HCT116 (cell line): Measurements from ENCODE around the gene SAP130. TPM values are rescaled to one million over a fixed set of nuclear protein-coding genes. Genes with fewer than 3 reads are reported as not detected.

Source experiments
- ATAC-seq: fragments of 200-7000 bp; cut with Tn5 transposase; 2 replicates; pipeline ENCODE4 v1.9.1; 2020; ENCODE audit warnings: mild to moderate bottlenecking, moderate library complexity
- BruUV-seq: library from RNA; stranded (reverse); fragments of 400-500 nt; replicated peaks from 2 replicates; lab custom pipeline; 2021; lab: Mats Ljungman, UMichigan
- CTCF ChIA-PET: fragments of 300-600 bp; sonication (Branson Sonifier 250); formaldehyde crosslinking; loops from one replicate; lab custom pipeline; 2021; ENCODE audit warnings: antibody characterized with exemption; lab: Charles Lee
- POLR2A ChIA-PET: fragments of 300-600, 350-600 bp; sonication (Branson Sonifier 250); formaldehyde crosslinking; loops from one replicate; lab custom pipeline; 2021; ENCODE audit warnings: antibody characterized with exemption; lab: Charles Lee
- RAD21 ChIA-PET, 2 experiments: fragments of 300-600 bp; sonication (Branson Sonifier 250); formaldehyde crosslinking; loops; one replicate each; lab custom pipeline; 2023; ENCODE audit warnings: low total read pairs in 2 of 2; ENCODE audit not compliant: uncharacterized antibody in 2 of 2, unreplicated experiment in 2 of 2, low non-redundant PET in 1 of 2; lab: Charles Lee
- DNase-seq: peaks from one replicate; pipeline ENCODE4 v3.0.0-alpha.2; 2010; ENCODE audit warnings: low read depth, low spot score
- H2AFZ ChIP-seq: fragments of 200-600 bp; shearing (Covaris generic), sonication (generic); 2 replicates; pipeline ENCODE4 v1.6.1; 2017; ENCODE audit warnings: low read depth, mixed run types, mixed read lengths, antibody characterized with exemption, low read length; ENCODE audit not compliant: poor library complexity, severe bottlenecking
- H3K27ac ChIP-seq: 2 replicates; pipeline ENCODE4 v1.5.1; 2012; ENCODE audit warnings: low read depth, low read length
- H3K27me3 ChIP-seq: fragments of 200-600 bp; sonication (generic); 2 replicates; pipeline ENCODE4 v1.6.1; 2016; ENCODE audit warnings: mixed run types, low read length, mixed read lengths; ENCODE audit not compliant: insufficient read depth
- H3K36me3 ChIP-seq, 2 experiments: fragments of 200-500 bp in 1 of 2; fragments of 200-600 bp in 1 of 2; sonication (Bioruptor generic) in 1 of 2; sonication (generic) in 1 of 2; 2 replicates each; pipeline versions ENCODE4 v1.5.1 to v1.6.1; 2014 to 2016; ENCODE audit warnings: low read length in 2 of 2, inconsistent platforms in 1 of 2, mixed read lengths in 1 of 2, mixed run types in 1 of 2; ENCODE audit not compliant: insufficient read depth in 2 of 2, control insufficient read depth in 1 of 2
- H3K4me1 ChIP-seq, 2 experiments: fragments of 200-600 bp in 1 of 2; sonication (generic) in 1 of 2; 2 replicates each; pipeline versions ENCODE4 v1.5.1 to v1.6.1; 2012 to 2017; ENCODE audit warnings: low read length in 2 of 2, inconsistent platforms in 1 of 2, mild to moderate bottlenecking in 1 of 2, mixed read lengths in 1 of 2, mixed run types in 1 of 2, moderate library complexity in 1 of 2; ENCODE audit not compliant: insufficient read depth in 2 of 2, control insufficient read depth in 1 of 2
- H3K4me2 ChIP-seq: fragments of 200-600 bp; sonication (generic); 2 replicates; pipeline ENCODE4 v1.6.1; 2017; ENCODE audit warnings: mixed run types, low read length, mixed read lengths
- H3K4me3 ChIP-seq, 2 experiments: fragments of 200-600 bp in 1 of 2; sonication (generic) in 1 of 2; replicated peaks in 1 of 2; 2 replicates each; pipeline ENCODE4 v1.5.1; 2011 to 2016; ENCODE audit warnings: low read length in 2 of 2, control low read depth in 1 of 2, low read depth in 1 of 2, mild to moderate bottlenecking in 1 of 2, mixed read lengths in 1 of 2, mixed run types in 1 of 2
- H3K79me2 ChIP-seq: fragments of 200-600 bp; sonication (generic); 2 replicates; pipeline ENCODE4 v1.6.1; 2017; ENCODE audit warnings: mild to moderate bottlenecking, mixed run types, low read length, moderate library complexity, mixed read lengths; ENCODE audit not compliant: insufficient read depth
- H3K9ac ChIP-seq: fragments of 200-600 bp; sonication (generic); 2 replicates; pipeline ENCODE4 v1.6.1; 2016; ENCODE audit warnings: low read length, mixed read lengths
- H3K9me2 ChIP-seq: fragments of 200-600 bp; sonication (generic), shearing (Covaris generic); 2 replicates; pipeline ENCODE4 v1.6.1; 2017; ENCODE audit warnings: mixed run types, mild to moderate bottlenecking, moderate library complexity; ENCODE audit not compliant: insufficient read depth
- H3K9me3 ChIP-seq, 2 experiments: fragments of 200-500 bp in 1 of 2; fragments of 200-600 bp in 1 of 2; sonication (Bioruptor generic) in 1 of 2; sonication (generic) in 1 of 2; 2 replicates each; pipeline ENCODE4 v1.6.1; 2014 to 2017; ENCODE audit warnings: low read length in 2 of 2, mixed read lengths in 2 of 2, inconsistent platforms in 1 of 2, low read depth in 1 of 2, mild to moderate bottlenecking in 1 of 2, mixed run types in 1 of 2, moderate library complexity in 1 of 2; ENCODE audit not compliant: control insufficient read depth in 1 of 2, insufficient read depth in 1 of 2
- H4K20me1 ChIP-seq: fragments of 200-600 bp; sonication (generic), shearing (Covaris generic); 2 replicates; pipeline ENCODE4 v1.6.1; 2017; ENCODE audit warnings: mixed run types, mild to moderate bottlenecking, moderate library complexity; ENCODE audit not compliant: insufficient read depth
- ATF3 ChIP-seq: IDR thresholded peaks from 2 replicates; pipeline ENCODE4 v1.6.1; 2012
- CBX3 ChIP-seq: IDR thresholded peaks from 2 replicates; pipeline ENCODE4 v1.6.1; 2012; ENCODE audit warnings: low read depth
- CEBPB ChIP-seq: IDR thresholded peaks from 2 replicates; pipeline ENCODE4 v1.6.1; 2012; ENCODE audit warnings: low read depth
- EGR1 ChIP-seq: IDR thresholded peaks from 2 replicates; pipeline ENCODE4 v1.6.1; 2012; ENCODE audit warnings: low read depth
- EZH2 ChIP-seq: fragments of 200-600 bp; sonication (generic); IDR thresholded peaks from 2 replicates; pipeline ENCODE4 v1.6.1; 2017; ENCODE audit warnings: antibody characterized with exemption, mixed run types
- EZH2phosphoT487 ChIP-seq: fragments of 200-600 bp; IDR thresholded peaks from 2 replicates; pipeline ENCODE4 v1.6.1; 2018; ENCODE audit warnings: antibody characterized with exemption, borderline replicate concordance
- JUND ChIP-seq: IDR thresholded peaks from 2 replicates; pipeline ENCODE4 v1.6.1; 2012
- POLR2A ChIP-seq: IDR thresholded peaks from 2 replicates; pipeline ENCODE4 v1.7.0; 2011; ENCODE audit warnings: borderline replicate concordance; ENCODE audit not compliant: insufficient read depth, insufficient read length; ENCODE audit errors: extremely low read depth
- POLR2AphosphoS5 ChIP-seq: IDR thresholded peaks from 2 replicates; pipeline ENCODE4 v1.6.1; 2011; ENCODE audit warnings: mild to moderate bottlenecking, low read depth, low read length, moderate library complexity
- SIN3A ChIP-seq: IDR thresholded peaks from 2 replicates; pipeline ENCODE4 v1.6.1; 2012; ENCODE audit warnings: low read depth
- SP1 ChIP-seq: IDR thresholded peaks from 2 replicates; pipeline ENCODE4 v1.6.1; 2012; ENCODE audit warnings: low read depth
- SRF ChIP-seq: IDR thresholded peaks from 2 replicates; pipeline ENCODE4 v1.6.1; 2012; ENCODE audit warnings: low read depth
- TCF7L2 ChIP-seq: IDR thresholded peaks from 2 replicates; pipeline ENCODE4 v1.7.0; 2011; ENCODE audit warnings: borderline replicate concordance, inconsistent platforms; ENCODE audit not compliant: insufficient read depth, insufficient read length; ENCODE audit errors: extremely low read depth
- YY1 ChIP-seq: IDR thresholded peaks from 2 replicates; pipeline ENCODE4 v1.6.1; 2011; ENCODE audit warnings: low read length, low read depth, moderate library complexity, mild to moderate bottlenecking; ENCODE audit not compliant: insufficient replicate concordance; ENCODE audit errors: extremely low read depth
- ZNF274 ChIP-seq: fragments of 200-500 bp; sonication (Bioruptor generic); IDR thresholded peaks from 2 replicates; pipeline ENCODE4 v1.6.1; 2014; ENCODE audit warnings: mild to moderate bottlenecking, low read depth, low read length, inconsistent platforms
- intact Hi-C: fragments of 100-400 bp; cut with micrococcal nuclease; formaldehyde crosslinking; loops from 2 replicates; pipeline ENCODE4 v1.10.0; 2022
- total RNA-seq: library from RNA; stranded (reverse); gene quantifications from one replicate; pipeline ENCODE4 v1.2.1, GENCODE V29; 2021; ENCODE audit not compliant: unreplicated experiment
- TF ChIP-seq, protein P1 (sequence below): IDR thresholded peaks from 2 replicates; pipeline ENCODE4 v1.6.1; 2012
- TF ChIP-seq, protein P2 (sequence below), 3 experiments: fragments of 200-600 bp in 1 of 3; sonication (generic) in 1 of 3; IDR thresholded peaks in 2 of 3; conservative IDR thresholded peaks in 1 of 3; 2 replicates each; pipeline ENCODE4 v1.5.1; 2012 to 2017; ENCODE audit warnings: low read depth in 2 of 3, low read length in 2 of 3, antibody characterized with exemption in 1 of 3, borderline replicate concordance in 1 of 3, control low read depth in 1 of 3, mild to moderate bottlenecking in 1 of 3, mixed read lengths in 1 of 3, mixed run types in 1 of 3, moderate library complexity in 1 of 3; ENCODE audit not compliant: insufficient read depth in 1 of 3
- TF ChIP-seq, protein P3 (sequence below): IDR thresholded peaks from 2 replicates; pipeline ENCODE4 v1.6.1; 2011; ENCODE audit warnings: mild to moderate bottlenecking, low read length, moderate library complexity; ENCODE audit not compliant: insufficient replicate concordance; ENCODE audit errors: extremely low read depth

SAP130 gene
- total RNA-seq, 1 experiment from 2014 or later: 29.5 TPM

DNA sequence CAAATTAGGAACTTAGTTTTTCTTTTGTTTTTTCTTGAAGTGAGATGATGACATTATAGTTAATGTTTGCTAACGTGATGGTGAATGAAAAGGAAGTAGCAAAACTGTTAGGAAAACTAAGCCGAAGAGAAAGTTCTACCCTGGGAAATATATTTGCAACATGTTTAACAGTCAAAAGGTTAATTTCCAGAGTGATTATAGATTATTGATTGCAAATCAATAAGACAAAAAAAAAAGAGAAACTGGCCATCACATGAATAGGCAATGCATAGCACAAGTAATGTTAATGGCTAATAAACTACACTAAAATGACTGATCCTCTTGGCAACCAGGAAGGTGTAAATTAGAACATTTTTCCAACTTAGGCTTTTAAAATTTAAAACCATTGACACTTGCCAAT, 116.1 kb downstream of the SAP130 start:
- Histone ChIP-seq H3K27me3 (no peaks in the 10 kb centered on the region), H3K9me2 (no peaks in the 10 kb centered on the region), H3K36me3 (no peaks in the 10 kb centered on the region), H3K79me2 (no peaks in the 10 kb centered on the region)
- intact Hi-C loops: no loop called here
- ATAC-seq: no peak
- CTCF ChIA-PET: no interaction called here
- TF ChIP-seq ZNF274 (no peak), CBX3 (no peak), SIN3A (no peak), EZH2phosphoT487 (no peak), YY1 (no peak), SP1 (no peak), EZH2 (no peak), TCF7L2 (no peak), SRF (no peak), JUND (no peak), POLR2A (no peak), EGR1 (no peak), ATF3 (no peak), POLR2AphosphoS5 (no peak), CEBPB (no peak)
- TF ChIP-seq, protein P1, sequence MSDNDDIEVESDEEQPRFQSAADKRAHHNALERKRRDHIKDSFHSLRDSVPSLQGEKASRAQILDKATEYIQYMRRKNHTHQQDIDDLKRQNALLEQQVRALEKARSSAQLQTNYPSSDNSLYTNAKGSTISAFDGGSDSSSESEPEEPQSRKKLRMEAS: no peak
- TF ChIP-seq, protein P2, sequence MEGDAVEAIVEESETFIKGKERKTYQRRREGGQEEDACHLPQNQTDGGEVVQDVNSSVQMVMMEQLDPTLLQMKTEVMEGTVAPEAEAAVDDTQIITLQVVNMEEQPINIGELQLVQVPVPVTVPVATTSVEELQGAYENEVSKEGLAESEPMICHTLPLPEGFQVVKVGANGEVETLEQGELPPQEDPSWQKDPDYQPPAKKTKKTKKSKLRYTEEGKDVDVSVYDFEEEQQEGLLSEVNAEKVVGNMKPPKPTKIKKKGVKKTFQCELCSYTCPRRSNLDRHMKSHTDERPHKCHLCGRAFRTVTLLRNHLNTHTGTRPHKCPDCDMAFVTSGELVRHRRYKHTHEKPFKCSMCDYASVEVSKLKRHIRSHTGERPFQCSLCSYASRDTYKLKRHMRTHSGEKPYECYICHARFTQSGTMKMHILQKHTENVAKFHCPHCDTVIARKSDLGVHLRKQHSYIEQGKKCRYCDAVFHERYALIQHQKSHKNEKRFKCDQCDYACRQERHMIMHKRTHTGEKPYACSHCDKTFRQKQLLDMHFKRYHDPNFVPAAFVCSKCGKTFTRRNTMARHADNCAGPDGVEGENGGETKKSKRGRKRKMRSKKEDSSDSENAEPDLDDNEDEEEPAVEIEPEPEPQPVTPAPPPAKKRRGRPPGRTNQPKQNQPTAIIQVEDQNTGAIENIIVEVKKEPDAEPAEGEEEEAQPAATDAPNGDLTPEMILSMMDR (IDR thresholded peaks at IDR 0.05 in 2 of 3, conservative IDR thresholded peaks at IDR 0.05 in 1 of 3; ENCODE audit: borderline replicate concordance in 1 of 3, insufficient read depth in 1 of 3, low read depth in 2 of 3, low read length in 2 of 3): no peak
- TF ChIP-seq, protein P3, sequence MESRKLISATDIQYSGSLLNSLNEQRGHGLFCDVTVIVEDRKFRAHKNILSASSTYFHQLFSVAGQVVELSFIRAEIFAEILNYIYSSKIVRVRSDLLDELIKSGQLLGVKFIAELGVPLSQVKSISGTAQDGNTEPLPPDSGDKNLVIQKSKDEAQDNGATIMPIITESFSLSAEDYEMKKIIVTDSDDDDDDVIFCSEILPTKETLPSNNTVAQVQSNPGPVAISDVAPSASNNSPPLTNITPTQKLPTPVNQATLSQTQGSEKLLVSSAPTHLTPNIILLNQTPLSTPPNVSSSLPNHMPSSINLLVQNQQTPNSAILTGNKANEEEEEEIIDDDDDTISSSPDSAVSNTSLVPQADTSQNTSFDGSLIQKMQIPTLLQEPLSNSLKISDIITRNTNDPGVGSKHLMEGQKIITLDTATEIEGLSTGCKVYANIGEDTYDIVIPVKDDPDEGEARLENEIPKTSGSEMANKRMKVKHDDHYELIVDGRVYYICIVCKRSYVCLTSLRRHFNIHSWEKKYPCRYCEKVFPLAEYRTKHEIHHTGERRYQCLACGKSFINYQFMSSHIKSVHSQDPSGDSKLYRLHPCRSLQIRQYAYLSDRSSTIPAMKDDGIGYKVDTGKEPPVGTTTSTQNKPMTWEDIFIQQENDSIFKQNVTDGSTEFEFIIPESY: no peak
- TF ChIP-seq, all 23 proteins: peak for 0
- Histone ChIP-seq H3K27ac (no peak overlapping the region), H2AFZ (no peak overlapping the region), H3K4me1 (no peaks in the 10 kb centered on the region; a peak in 1 of 4 replicates), H3K4me3 (no peak overlapping the region), H3K9ac (no peak overlapping the region), H3K4me2 (no peak overlapping the region), H3K9me3 (no peaks in the 10 kb centered on the region), H4K20me1 (no peaks in the 10 kb centered on the region)
- no peak for DNase-seq
- BruUV-seq: no TSS peak
- POLR2A ChIA-PET: no interaction called here
- RAD21 ChIA-PET: no interaction called here
